Measurements from ENCODE around the gene SWT1.
"Not testable (repeated sequence)": the region's sequence is repeated elsewhere in the genome, so short reads cannot be mapped to it uniquely, and the experiment has no call there.

The SWT1 gene

DNA sequence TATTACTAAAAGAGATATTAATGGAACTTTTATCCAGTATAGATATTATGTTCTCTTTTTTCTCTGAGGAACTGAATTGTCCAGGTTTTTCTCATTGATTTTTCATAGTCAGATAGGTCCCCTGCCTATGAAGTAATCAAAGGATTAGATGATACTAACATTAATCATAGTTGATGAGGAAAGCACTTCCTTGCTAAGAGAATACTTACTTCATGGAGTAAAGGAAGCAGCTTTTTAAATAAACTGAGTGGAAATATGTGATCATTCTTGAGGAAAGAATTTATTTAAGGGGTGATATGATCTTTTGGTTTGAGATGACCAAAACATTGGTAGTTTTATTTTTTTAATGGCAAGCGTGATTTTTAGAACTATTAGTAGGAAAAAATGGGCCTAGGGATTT lies 58.9 kb downstream of the SWT1 start:
- Mint-ChIP-seq H3K9me3 (peaks cover 3% of the 10 kb centered on the region), H3K4me1 (no peaks in the 10 kb centered on the region), H3K27ac (no peak overlapping the region), H3K36me3 (no peaks in the 10 kb centered on the region), H3K4me3 (no peak overlapping the region)
- no peak for ATAC-seq
- DNase-seq (ENCODE audit: low spot score in 2 of 2) = no peak

DNA sequence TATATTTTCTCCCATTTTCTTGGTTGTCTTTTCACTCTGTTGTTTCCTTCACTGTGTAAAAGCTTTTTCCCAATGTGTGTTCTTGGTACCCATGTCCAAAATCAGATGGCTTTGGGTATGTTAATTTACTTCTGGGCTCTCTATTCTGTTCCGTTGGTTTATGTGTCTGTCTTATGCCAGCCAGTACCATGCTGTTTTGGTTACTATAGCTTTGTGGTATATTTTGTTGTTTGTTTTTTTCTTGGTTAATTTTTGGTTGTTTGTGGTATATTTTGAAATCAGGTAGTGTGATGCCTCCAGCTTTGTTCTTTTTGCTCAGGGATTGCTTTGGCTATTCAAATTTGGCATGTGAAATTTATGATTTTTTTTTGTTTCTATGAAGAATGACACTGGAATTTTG lies 67.2 kb downstream of the SWT1 start:
- H3K36me3 Mint-ChIP-seq = no peaks in the 10 kb centered on the region
- H3K9me3 Mint-ChIP-seq = no peaks in the 10 kb centered on the region
- no peak for ATAC-seq
- H3K4me1 Mint-ChIP-seq = no peaks in the 10 kb centered on the region
- no peak for DNase-seq (ENCODE audit: low spot score in 2 of 2)
- no peak overlapping the region for H3K27ac Mint-ChIP-seq
- H3K4me3 Mint-ChIP-seq = no peak overlapping the region

DNA sequence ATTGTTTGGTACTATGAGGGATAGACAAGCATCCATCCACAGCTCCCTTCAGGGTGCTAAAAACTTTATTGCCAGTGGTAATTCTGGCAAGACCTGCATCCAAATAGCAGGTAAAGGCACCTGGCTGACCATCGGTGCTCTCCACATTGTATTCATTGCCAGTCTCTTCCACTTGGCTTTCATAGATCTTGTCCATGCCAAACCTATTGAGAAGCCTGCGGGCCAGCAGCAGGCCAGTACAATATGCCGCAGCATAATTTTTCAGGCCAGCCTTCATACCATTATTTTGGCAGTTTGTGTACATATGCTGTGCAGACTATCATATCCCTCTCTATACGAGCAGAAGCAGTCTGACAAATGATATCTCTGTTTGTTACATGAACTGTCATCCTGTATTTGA lies 70.2 kb downstream of the SWT1 start:
- Mint-ChIP-seq H3K4me3 (no peak overlapping the region), H3K36me3 (no peaks in the 10 kb centered on the region), H3K27ac (no peak overlapping the region), H3K4me1 (no peaks in the 10 kb centered on the region), H3K9me3 (no peaks in the 10 kb centered on the region)
- DNase-seq (ENCODE audit: low spot score in 2 of 2) (no peak), ATAC-seq (no peak)

GRCh38 chr1:185228979-185229378 lies 72.0 kb downstream of the SWT1 start:
- Mint-ChIP-seq H3K27ac (no peak overlapping the region), H3K9me3 (no peaks in the 10 kb centered on the region), H3K4me1 (no peaks in the 10 kb centered on the region), H3K36me3 (no peaks in the 10 kb centered on the region), H3K4me3 (no peak overlapping the region)
- ATAC-seq (no peak), DNase-seq (ENCODE audit: low spot score in 2 of 2) (no peak)

GRCh38 chr1:185229981-185230380 lies 73.0 kb downstream of the SWT1 start:
- no peaks in the 10 kb centered on the region for H3K4me1 Mint-ChIP-seq
- no peaks in the 10 kb centered on the region for H3K36me3 Mint-ChIP-seq
- DNase-seq (ENCODE audit: low spot score in 2 of 2) = no peak
- ATAC-seq = no peak
- H3K27ac Mint-ChIP-seq = no peak overlapping the region
- no peaks in the 10 kb centered on the region for H3K9me3 Mint-ChIP-seq
- H3K4me3 Mint-ChIP-seq = no peak overlapping the region

DNA sequence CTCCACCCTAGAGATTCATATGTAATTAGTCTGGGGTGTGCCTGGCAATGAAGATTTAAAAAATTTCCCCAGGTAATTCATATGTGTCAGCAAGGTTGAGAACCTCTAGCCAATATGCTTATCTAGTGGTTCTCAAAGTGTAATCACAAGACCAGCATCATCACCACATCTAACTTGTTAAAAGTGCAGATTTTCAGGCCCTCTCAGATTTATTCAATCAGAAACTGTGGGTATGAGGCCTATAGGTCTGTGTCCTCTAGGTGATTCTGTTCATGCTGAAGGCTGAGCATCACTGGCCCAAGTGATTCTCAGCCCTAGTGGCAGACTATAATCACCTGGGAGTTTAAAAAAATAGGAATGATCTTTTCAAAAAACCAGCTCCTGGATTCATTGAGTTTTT lies 75.9 kb downstream of the SWT1 start:
- Mint-ChIP-seq H3K36me3 (no peaks in the 10 kb centered on the region), H3K9me3 (no peaks in the 10 kb centered on the region)

GRCh38 chr1:185234183-185234582 lies 77.2 kb downstream of the SWT1 start:
- not testable (repeated sequence) for H3K27ac Mint-ChIP-seq; H3K4me3 Mint-ChIP-seq; H3K36me3 Mint-ChIP-seq; H3K4me1 Mint-ChIP-seq; DNase-seq (ENCODE audit: low spot score in 2 of 2); H3K9me3 Mint-ChIP-seq; ATAC-seq

More for the DNA sequence above, 75.9 kb downstream of the SWT1 start:
- H3K4me1 Mint-ChIP-seq = no peaks in the 10 kb centered on the region
- H3K4me3 Mint-ChIP-seq = no peak overlapping the region
- peak; percentile 51 for ATAC-seq
- DNase-seq (ENCODE audit: low spot score in 2 of 2) = no peak
- H3K27ac Mint-ChIP-seq = no peak overlapping the region

- not testable (repeated sequence) for H3K4me3 Mint-ChIP-seq; ATAC-seq; H3K36me3 Mint-ChIP-seq; H3K27ac Mint-ChIP-seq; DNase-seq (ENCODE audit: low spot score in 2 of 2); H3K9me3 Mint-ChIP-seq
- peaks cover 21% of the 10 kb centered on the region for H3K4me1 Mint-ChIP-seq
Measured at GRCh38 chr1:185237176-185237575, 80.2 kb downstream of the SWT1 start.

DNA sequence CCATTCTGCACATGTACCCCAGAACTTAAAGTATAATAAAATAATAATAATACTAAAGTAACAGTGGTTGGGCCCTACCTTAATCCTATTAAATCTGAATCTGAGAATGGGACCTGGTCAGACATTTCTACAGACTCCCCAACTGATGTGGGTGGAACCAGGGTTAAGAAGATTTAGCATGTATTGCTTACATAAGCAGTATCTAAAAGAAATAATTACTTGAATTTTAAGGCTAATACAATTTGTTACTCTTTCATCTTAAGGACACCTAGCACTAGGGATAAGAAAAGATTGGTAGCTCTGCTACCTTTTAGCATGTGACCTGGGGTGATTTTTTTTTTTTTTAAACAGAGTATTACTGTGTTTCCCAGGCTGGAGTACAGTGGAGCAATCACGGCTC lies 80.7 kb downstream of the SWT1 start:
- DNase-seq (ENCODE audit: low spot score in 2 of 2) (no peak), ATAC-seq (no peak)
- no peak overlapping the region for H3K4me3 Mint-ChIP-seq

DNA sequence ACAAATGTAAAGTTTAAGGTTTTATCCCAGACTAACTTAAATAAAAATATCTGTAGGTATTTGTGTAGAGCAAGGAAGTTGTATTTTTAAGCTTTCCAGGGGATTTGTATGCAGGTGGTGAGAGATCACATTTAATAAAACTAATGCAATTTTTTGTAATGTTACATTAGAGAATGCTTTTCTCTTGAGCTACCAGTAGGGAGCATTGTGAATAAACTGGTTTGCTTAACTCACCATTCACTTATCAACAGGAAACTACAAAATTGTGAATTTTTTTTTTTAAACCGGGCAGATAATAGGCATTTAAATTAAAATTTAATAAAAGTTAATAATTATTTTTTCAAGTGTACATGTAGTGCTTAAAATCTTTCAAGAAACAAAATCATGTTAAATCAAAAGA lies 81.5 kb downstream of the SWT1 start:
- no peak for ATAC-seq
- Mint-ChIP-seq H3K36me3 (no peaks in the 10 kb centered on the region), H3K4me3 (no peak overlapping the region), H3K4me1 (peaks cover 21% of the 10 kb centered on the region), H3K9me3 (no peaks in the 10 kb centered on the region), H3K27ac (no peak overlapping the region)
- DNase-seq (ENCODE audit: low spot score in 2 of 2) = no peak

More for the DNA sequence above, 80.7 kb downstream of the SWT1 start:
- Mint-ChIP-seq H3K36me3 (no peaks in the 10 kb centered on the region), H3K4me1 (peaks cover 21% of the 10 kb centered on the region), H3K27ac (no peak overlapping the region), H3K9me3 (no peaks in the 10 kb centered on the region)

GRCh38 chr1:185239861-185240260 lies 82.9 kb downstream of the SWT1 start:
- Mint-ChIP-seq H3K9me3 (no peaks in the 10 kb centered on the region), H3K27ac (no peak overlapping the region), H3K4me1 (peaks cover 21% of the 10 kb centered on the region), H3K36me3 (no peaks in the 10 kb centered on the region), H3K4me3 (no peak overlapping the region)
- no peak for DNase-seq (ENCODE audit: low spot score in 2 of 2)
- no peak for ATAC-seq

- H3K27ac Mint-ChIP-seq = no peak overlapping the region
- ATAC-seq (peak; percentile 73), DNase-seq (ENCODE audit: low spot score in 2 of 2) (no peak)
- H3K36me3 Mint-ChIP-seq = no peaks in the 10 kb centered on the region
- H3K9me3 Mint-ChIP-seq = no peaks in the 10 kb centered on the region
- H3K4me3 Mint-ChIP-seq = peak overlapping the region; percentile 8
- H3K4me1 Mint-ChIP-seq = peaks cover 21% of the 10 kb centered on the region
Measured at GRCh38 chr1:185241127-185241526, 84.2 kb downstream of the SWT1 start.

DNA sequence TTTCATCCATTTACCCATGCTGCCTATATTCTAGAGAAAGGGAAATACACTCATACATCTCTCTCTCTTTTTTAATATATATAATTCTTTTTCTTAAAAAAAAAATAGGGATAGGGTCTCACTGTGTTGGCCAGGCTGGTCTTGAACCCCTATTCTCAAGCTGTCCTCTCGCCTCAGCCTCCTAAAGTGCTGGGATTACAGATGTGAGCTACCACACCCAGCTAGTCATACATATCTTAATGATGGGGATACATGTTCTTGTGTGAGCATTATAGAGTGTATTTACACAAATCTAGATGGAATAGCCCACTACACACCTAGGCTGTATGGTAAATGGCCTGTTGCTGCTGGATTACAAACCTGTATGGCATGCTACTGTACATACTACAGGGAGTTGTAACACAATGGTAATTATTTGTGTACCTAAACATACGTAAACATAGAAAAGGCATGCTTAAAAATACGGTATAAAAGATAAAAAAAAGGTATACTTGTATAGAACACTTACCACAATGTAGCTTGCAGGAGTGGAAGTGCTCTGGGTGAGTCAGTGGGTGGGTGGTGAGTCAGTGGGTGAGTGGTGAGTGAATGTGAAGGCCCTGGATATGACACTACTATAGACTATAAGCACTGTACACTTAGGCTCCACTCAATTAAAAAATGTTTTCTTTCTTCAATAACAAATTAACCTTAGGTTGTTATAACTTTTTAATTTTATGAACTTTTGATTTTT lies 87.2 kb downstream of the SWT1 start:
- DNase-seq (ENCODE audit: low spot score in 2 of 2) (peak in 1 of 2 donors; percentile 54), ATAC-seq (peak; percentile 100)
- Mint-ChIP-seq H3K4me3 (no peak overlapping the region), H3K9me3 (no peaks in the 10 kb centered on the region), H3K36me3 (no peaks in the 10 kb centered on the region), H3K4me1 (peaks cover 18% of the 10 kb centered on the region), H3K27ac (no peak overlapping the region)

- Mint-ChIP-seq H3K9me3 (no peaks in the 10 kb centered on the region), H3K27ac (no peak overlapping the region), H3K4me1 (peaks cover 11% of the 10 kb centered on the region), H3K36me3 (no peaks in the 10 kb centered on the region), H3K4me3 (no peak overlapping the region)
- ATAC-seq (no peak), DNase-seq (ENCODE audit: low spot score in 2 of 2) (no peak)
Measured at GRCh38 chr1:185245466-185245865, 88.5 kb downstream of the SWT1 start.

- Mint-ChIP-seq H3K27ac (no peak overlapping the region), H3K4me3 (no peak overlapping the region), H3K9me3 (no peaks in the 10 kb centered on the region), H3K4me1 (no peaks in the 10 kb centered on the region), H3K36me3 (no peaks in the 10 kb centered on the region)
- no peak for ATAC-seq
- DNase-seq (ENCODE audit: low spot score in 2 of 2) = no peak
Measured at GRCh38 chr1:185249563-185249962, 92.6 kb downstream of the SWT1 start.

DNA sequence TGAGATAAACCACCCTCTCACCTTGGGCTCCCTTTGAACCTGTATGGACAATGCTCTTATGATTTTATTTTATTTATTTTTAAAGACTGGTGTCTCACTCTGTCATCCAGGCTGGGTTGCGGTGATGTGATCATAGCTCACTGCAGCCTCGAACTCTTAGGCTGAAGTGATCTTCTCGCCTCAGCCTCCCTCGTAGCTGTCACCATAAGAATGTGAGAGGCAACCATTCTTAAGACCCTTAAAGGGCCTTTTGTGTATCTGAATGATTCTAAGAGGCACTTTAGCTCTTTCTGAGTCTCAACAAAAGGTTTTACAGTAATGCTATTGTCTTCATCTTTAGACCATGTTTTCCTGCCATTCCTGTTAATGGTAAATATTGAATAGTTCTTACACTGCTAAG lies 93.1 kb downstream of the SWT1 start:
- Mint-ChIP-seq H3K9me3 (peaks cover 4% of the 10 kb centered on the region), H3K27ac (no peak overlapping the region), H3K4me3 (no peak overlapping the region), H3K4me1 (no peaks in the 10 kb centered on the region), H3K36me3 (no peaks in the 10 kb centered on the region)
- no peak for DNase-seq (ENCODE audit: low spot score in 2 of 2)
- ATAC-seq = no peak

DNA sequence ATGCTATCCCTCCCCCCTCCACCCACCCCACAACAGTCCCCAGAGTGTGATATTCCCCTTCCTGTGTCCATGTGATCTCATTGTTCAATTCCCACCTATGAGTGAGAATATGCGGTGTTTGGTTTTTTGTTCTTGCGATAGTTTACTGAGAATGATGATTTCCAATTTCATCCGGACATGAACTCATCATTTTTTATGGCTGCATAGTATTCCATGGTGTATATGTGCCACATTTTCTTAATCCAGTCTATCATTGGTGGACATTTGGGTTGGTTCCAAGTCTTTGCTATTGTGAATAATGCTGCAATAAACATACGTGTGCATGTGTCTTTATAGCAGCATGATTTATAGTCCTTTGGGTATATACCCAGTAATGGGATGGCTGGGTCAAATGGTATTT lies 95.0 kb downstream of the SWT1 start:
- H3K27ac Mint-ChIP-seq; H3K9me3 Mint-ChIP-seq; H3K4me1 Mint-ChIP-seq; H3K4me3 Mint-ChIP-seq; ATAC-seq; DNase-seq (ENCODE audit: low spot score in 2 of 2); H3K36me3 Mint-ChIP-seq: not testable (repeated sequence)

All from stimulated activated effector memory CD8-positive, alpha-beta T cell treated with anti-CD3 and anti-CD28 coated beads, Interleukin-12 subunit alpha, Interleukin-12 subunit beta, amount 100 ng/mL, for 72 hours (primary cell).